HEK293 (cell line): ENCODE data around the gene MAP3K8.

Source experiments
- HOXC10 ChIP-seq: sonication (generic); formaldehyde crosslinking; IDR thresholded peaks from 2 replicates; pipeline ENCODE4 v1.8.1; 2023; ENCODE audit warnings: mild to moderate bottlenecking, missing genetic modification reagents
- KLF10 ChIP-seq: fragments of 450-650 bp; IDR thresholded peaks from 2 replicates; pipeline ENCODE4 v1.5.1; 2018; ENCODE audit warnings: missing biosample characterization, mild to moderate bottlenecking, missing genetic modification characterization
- MEIS1 ChIP-seq: sonication (generic); formaldehyde crosslinking; IDR thresholded peaks from 2 replicates; pipeline ENCODE4 v1.8.1; 2022; ENCODE audit warnings: missing genetic modification reagents, mild to moderate bottlenecking, borderline replicate concordance
- MZF1 ChIP-seq: fragments of 450-650 bp; formaldehyde crosslinking; IDR thresholded peaks from 2 replicates; pipeline ENCODE4 v1.5.1; 2017; ENCODE audit warnings: missing biosample characterization, missing genetic modification characterization, borderline replicate concordance
- PRDM4 ChIP-seq: fragments of 450-650 bp; formaldehyde crosslinking; IDR thresholded peaks from 2 replicates; pipeline ENCODE4 v1.5.1; 2017; ENCODE audit warnings: missing biosample characterization, missing genetic modification characterization
- SCRT1 ChIP-seq: fragments of 450-650 bp; formaldehyde crosslinking; IDR thresholded peaks from 2 replicates; pipeline ENCODE4 v1.5.1; 2016; ENCODE audit warnings: missing biosample characterization, missing genetic modification characterization, borderline replicate concordance
- SETDB1 ChIP-seq: IDR thresholded peaks from one replicate; pipeline ENCODE4 v1.6.1; 2017; ENCODE audit warnings: mild to moderate bottlenecking, low read length, moderate library complexity, mixed read lengths; ENCODE audit not compliant: insufficient read length
- SP7 ChIP-seq: fragments of 450-650 bp; formaldehyde crosslinking; IDR thresholded peaks from 2 replicates; pipeline ENCODE4 v1.5.1; 2016; ENCODE audit warnings: missing biosample characterization, missing genetic modification characterization
- WT1 ChIP-seq: fragments of 450-650 bp; formaldehyde crosslinking; IDR thresholded peaks from 2 replicates; pipeline ENCODE4 v1.5.1; 2016; ENCODE audit warnings: missing biosample characterization, missing genetic modification characterization
- ZBTB10 ChIP-seq: fragments of 450-650 bp; formaldehyde crosslinking; IDR thresholded peaks from 2 replicates; pipeline ENCODE4 v1.5.1; 2016; ENCODE audit warnings: missing biosample characterization, missing genetic modification characterization
- ZBTB48 ChIP-seq: fragments of 450-650 bp; formaldehyde crosslinking; IDR thresholded peaks from 2 replicates; pipeline ENCODE4 v1.5.1; 2016; ENCODE audit warnings: missing biosample characterization, missing genetic modification characterization
- ZFHX2 ChIP-seq: fragments of 450-650 bp; formaldehyde crosslinking; conservative IDR thresholded peaks from 2 replicates; pipeline ENCODE4 v1.5.1; 2016; ENCODE audit warnings: missing biosample characterization, missing genetic modification characterization
- ZNF211 ChIP-seq: fragments of 450-650 bp; formaldehyde crosslinking; IDR thresholded peaks from 2 replicates; pipeline ENCODE4 v1.5.1; 2016; ENCODE audit warnings: low read depth, missing biosample characterization, missing genetic modification characterization
- ZNF26 ChIP-seq: fragments of 450-650 bp; formaldehyde crosslinking; IDR thresholded peaks from 2 replicates; pipeline ENCODE4 v1.5.1; 2016; ENCODE audit warnings: missing biosample characterization, missing genetic modification characterization
- ZNF274 ChIP-seq, 2 experiments: fragments of 200-500 bp in 1 of 2; fragments of 450-650 bp in 1 of 2; sonication (Bioruptor generic) in 1 of 2; formaldehyde crosslinking in 1 of 2; IDR thresholded peaks; 2 replicates each; pipeline versions ENCODE4 v1.5.1 to v1.6.1; 2014 to 2016; ENCODE audit warnings: borderline replicate concordance in 1 of 2, inconsistent platforms in 1 of 2, low read length in 1 of 2, missing biosample characterization in 1 of 2, missing genetic modification characterization in 1 of 2
- ZNF324 ChIP-seq: fragments of 450-650 bp; formaldehyde crosslinking; IDR thresholded peaks from 2 replicates; pipeline ENCODE4 v1.5.1; 2016; ENCODE audit warnings: missing biosample characterization, missing genetic modification characterization
- ZNF398 ChIP-seq: fragments of 450-650 bp; formaldehyde crosslinking; IDR thresholded peaks from 2 replicates; pipeline ENCODE4 v1.5.1; 2017; ENCODE audit warnings: missing biosample characterization, missing genetic modification characterization
- ZNF423 ChIP-seq: fragments of 450-650 bp; formaldehyde crosslinking; IDR thresholded peaks from 2 replicates; pipeline ENCODE4 v1.5.1; 2016; ENCODE audit warnings: missing biosample characterization, missing genetic modification characterization
- ZNF558 ChIP-seq: fragments of 450-650 bp; formaldehyde crosslinking; IDR thresholded peaks from 2 replicates; pipeline ENCODE4 v1.5.1; 2016; ENCODE audit warnings: missing biosample characterization, missing genetic modification characterization
- ZNF692 ChIP-seq: fragments of 450-650 bp; formaldehyde crosslinking; IDR thresholded peaks from 2 replicates; pipeline ENCODE4 v1.5.1; 2016; ENCODE audit warnings: missing biosample characterization, missing genetic modification characterization
- TF ChIP-seq, protein P1 (sequence below): fragments of 450-650 bp; formaldehyde crosslinking; conservative IDR thresholded peaks from 2 replicates; pipeline ENCODE4 v1.5.1; 2016; ENCODE audit warnings: low read depth, missing biosample characterization, missing genetic modification characterization
- TF ChIP-seq, protein P2 (sequence below): sonication (generic); formaldehyde crosslinking; IDR thresholded peaks from 2 replicates; pipeline ENCODE4 v1.8.1; 2022; ENCODE audit warnings: mild to moderate bottlenecking, moderate library complexity, missing genetic modification reagents

MAP3K8 gene

GRCh38 chr10:30434273-30435072 is 489 bp downstream of the MAP3K8 start (continued):
- TF ChIP-seq PRDM4 (tag by site-specific recombination) (no peak; the same call in 1 of the 2 replicates), ZNF26 (tag by site-specific recombination) (no peak), WT1 (tag by site-specific recombination) (peak; percentile 29; the same call in 1 of the 2 replicates), ZNF324 (tag by site-specific recombination) (0 out of 2 replicates have a peak, but pooled peaks have one; percentile 42), ZNF211 (tag by site-specific recombination) (no peak), SCRT1 (tag by site-specific recombination) (no peak), ZNF423 (tag by site-specific recombination) (peak; percentile 94), SETDB1 (no peak), ZNF692 (tag by site-specific recombination) (0 out of 2 replicates have a peak, but pooled peaks have one; percentile 47), ZBTB10 (tag by site-specific recombination) (0 out of 2 replicates have a peak, but pooled peaks have one; percentile 41), ZFHX2 (tag by site-specific recombination) (peak; percentile 88), SP7 (tag by site-specific recombination) (peak; percentile 61; the same call in 1 of the 2 replicates), MEIS1 (CRISPR knock-in tag) (no peak), KLF10 (peak; percentile 50; the same call in 1 of the 2 replicates), ZNF558 (tag by site-specific recombination) (no peak), ZNF274 (IDR thresholded peaks at IDR 0.05; ENCODE audit: low read length) (no peak), ZNF274 (tag by site-specific recombination; IDR thresholded peaks at IDR 0.05; ENCODE audit: borderline replicate concordance) (no peak), ZBTB48 (tag by site-specific recombination) (0 out of 2 replicates have a peak, but pooled peaks have one; percentile 16), ZNF398 (tag by site-specific recombination) (no peak), HOXC10 (no peak), MZF1 (tag by site-specific recombination) (peak; percentile 19; the same call in 1 of the 2 replicates)
- TF ChIP-seq, protein P1, sequence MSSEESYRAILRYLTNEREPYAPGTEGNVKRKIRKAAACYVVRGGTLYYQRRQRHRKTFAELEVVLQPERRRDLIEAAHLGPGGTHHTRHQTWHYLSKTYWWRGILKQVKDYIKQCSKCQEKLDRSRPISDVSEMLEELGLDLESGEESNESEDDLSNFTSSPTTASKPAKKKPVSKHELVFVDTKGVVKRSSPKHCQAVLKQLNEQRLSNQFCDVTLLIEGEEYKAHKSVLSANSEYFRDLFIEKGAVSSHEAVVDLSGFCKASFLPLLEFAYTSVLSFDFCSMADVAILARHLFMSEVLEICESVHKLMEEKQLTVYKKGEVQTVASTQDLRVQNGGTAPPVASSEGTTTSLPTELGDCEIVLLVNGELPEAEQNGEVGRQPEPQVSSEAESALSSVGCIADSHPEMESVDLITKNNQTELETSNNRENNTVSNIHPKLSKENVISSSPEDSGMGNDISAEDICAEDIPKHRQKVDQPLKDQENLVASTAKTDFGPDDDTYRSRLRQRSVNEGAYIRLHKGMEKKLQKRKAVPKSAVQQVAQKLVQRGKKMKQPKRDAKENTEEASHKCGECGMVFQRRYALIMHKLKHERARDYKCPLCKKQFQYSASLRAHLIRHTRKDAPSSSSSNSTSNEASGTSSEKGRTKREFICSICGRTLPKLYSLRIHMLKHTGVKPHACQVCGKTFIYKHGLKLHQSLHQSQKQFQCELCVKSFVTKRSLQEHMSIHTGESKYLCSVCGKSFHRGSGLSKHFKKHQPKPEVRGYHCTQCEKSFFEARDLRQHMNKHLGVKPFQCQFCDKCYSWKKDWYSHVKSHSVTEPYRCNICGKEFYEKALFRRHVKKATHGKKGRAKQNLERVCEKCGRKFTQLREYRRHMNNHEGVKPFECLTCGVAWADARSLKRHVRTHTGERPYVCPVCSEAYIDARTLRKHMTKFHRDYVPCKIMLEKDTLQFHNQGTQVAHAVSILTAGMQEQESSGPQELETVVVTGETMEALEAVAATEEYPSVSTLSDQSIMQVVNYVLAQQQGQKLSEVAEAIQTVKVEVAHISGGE (tag by site-specific recombination), result peak; percentile 27; the same call in 1 of the 2 replicates
- TF ChIP-seq, protein P2, sequence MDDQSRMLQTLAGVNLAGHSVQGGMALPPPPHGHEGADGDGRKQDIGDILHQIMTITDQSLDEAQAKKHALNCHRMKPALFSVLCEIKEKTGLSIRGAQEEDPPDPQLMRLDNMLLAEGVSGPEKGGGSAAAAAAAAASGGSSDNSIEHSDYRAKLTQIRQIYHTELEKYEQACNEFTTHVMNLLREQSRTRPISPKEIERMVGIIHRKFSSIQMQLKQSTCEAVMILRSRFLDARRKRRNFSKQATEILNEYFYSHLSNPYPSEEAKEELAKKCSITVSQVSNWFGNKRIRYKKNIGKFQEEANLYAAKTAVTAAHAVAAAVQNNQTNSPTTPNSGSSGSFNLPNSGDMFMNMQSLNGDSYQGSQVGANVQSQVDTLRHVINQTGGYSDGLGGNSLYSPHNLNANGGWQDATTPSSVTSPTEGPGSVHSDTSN (CRISPR knock-in tag), result 0 out of 2 replicates have a peak, but pooled peaks have one; percentile 26
